MV-4-11 (cell line): Measurements from ENCODE around the gene MAML3.

Experiments used
- DNase-seq: peaks from one replicate; lab custom pipeline; 2025; lab: John Stamatoyannopoulos, UW

Gene MAML3

GRCh38 chr4:139921429-139922184 is 232.4 kb downstream of the MAML3 start:
- DNase-seq: no peak

DNA sequence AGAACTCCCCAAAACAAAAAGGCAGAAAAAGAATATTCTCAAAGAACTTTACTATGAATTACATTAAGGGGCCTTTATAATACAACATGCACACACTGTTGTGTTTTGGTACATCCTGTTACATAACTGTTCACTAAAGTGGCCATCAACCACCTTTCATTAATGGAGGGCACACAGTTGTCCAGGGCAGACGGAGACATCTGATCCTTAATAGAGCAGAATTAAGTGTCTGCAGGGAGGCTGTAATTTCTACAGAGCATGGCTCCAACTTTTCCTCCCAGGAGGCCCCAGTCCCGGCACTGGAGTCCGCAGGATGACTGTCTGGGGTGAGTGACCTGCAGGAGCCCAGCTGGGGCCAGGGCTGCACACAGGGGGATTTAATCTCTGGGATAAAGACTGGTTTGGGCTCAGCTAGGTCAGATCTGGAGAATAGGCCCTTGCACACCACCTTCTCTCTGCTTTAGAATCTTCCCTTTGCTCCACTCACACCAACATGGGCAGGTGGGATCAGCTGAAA is 233.4 kb downstream of the MAML3 start:
- no peak for DNase-seq

- no peak for DNase-seq
Measured at GRCh38 chr4:139919521-139919920, 234.5 kb downstream of the MAML3 start.

- no peak for DNase-seq
Measured at GRCh38 chr4:139919004-139919403, 235.0 kb downstream of the MAML3 start.

- DNase-seq: no peak
Measured at GRCh38 chr4:139918591-139918990, 235.4 kb downstream of the MAML3 start.

DNA sequence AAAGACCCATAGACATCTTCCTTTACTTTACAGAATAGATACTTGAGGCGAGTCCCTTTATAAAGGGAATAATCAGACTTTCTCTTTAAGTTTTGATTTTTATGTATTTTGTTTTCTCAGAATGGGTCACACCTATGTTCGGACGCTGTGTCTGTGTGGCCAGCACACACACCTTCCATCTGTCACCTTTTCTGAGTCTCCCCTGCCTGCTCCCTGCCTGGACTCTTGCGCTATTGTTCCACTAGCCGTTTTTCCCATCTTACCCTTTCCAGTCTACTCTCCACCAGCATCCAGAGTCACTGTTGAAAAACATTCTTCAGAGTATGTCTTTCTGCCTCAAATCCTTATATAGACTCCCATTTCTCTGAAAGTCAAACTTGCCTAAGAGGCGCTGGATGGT is 236.1 kb downstream of the MAML3 start:
- no peak for DNase-seq

GRCh38 chr4:139916041-139916440 is 237.9 kb downstream of the MAML3 start:
- no peak for DNase-seq

GRCh38 chr4:139915037-139915436 is 238.9 kb downstream of the MAML3 start:
- DNase-seq: no peak

DNA sequence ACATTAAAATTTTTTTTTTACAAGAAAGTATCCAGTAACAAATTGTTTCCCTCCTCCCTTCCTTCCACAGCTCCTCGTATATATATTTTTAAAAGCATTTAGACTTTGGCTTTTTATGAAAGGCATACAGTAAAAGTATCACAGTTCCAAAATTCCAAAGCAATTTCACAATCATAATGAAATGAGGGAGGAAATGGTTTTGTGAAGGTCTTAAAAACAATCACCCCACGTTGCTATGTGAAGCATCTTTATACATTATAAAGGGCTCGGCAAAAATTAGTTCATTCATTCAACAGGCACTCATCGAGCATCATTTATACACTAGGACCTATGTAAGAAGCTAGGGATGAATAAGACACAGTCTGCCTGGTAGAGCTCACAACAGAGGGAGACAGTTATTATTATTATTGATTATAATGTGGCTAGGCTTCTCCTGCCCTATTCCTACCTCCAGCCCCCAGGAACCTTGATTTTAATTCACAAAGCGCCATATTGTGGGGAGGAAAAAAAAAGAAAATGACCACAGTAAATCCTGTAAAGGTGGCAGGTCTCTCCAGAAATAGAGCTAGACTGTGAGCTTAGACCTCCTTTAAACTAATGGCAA is 239.9 kb downstream of the MAML3 start:
- DNase-seq: no peak

GRCh38 chr4:139913398-139913990 is 240.5 kb downstream of the MAML3 start:
- no peak for DNase-seq

DNA sequence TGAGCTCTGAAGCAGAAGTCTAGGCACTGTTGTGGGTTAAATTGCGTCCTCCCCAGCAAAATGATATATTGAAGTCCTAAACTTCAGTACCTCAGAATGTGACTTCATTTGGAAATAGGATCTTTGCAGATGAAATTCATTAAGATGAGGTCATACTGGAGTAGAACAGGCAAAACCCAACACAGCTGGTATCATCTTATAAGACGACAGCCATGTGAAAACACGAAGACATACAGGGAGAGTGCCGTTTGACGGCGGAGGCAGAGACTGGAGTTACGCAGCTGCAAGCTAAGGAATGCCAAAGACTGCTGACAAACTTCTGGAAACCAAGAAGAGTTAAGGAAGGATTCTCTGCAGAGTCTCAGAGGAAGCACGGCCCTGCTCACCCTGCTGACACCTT is 241.5 kb downstream of the MAML3 start:
- DNase-seq: no peak

GRCh38 chr4:139910106-139910505 is 243.9 kb downstream of the MAML3 start:
- DNase-seq: no peak

DNA sequence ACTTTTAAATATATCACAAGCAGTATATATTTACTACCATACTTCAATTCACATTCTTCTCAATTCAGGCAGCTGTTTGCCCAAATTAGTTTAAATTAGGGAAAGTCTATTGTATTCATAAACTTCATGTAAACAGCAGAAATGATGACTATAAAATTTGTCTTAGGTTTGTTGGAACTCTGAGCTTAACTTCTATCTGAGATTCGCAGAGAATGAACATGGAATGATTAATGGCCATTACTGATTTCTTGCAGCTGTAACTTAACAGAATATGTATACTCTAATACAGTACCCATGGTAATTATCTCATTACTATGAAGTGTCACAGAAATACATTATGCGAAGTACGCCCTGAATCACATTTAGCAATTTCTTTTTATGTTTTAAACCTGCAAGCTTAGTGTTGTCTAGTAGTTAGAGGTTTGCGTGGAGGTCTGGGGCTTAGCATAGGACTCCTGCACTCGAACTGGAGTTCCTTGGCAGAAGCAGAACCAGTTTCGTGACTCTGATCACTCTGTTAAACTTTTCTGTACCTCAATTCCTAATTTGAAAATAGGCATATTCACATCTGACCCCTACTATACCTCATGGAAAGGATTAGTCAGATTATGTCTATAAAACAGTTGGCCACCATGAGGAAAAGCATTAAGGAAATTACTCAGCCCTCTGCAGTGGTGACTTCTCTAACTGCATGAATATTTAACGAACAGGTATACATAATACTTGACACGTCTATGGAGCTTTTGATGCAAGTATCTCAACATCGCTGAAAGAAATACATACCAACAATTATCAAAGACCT is 245.1 kb downstream of the MAML3 start:
- DNase-seq: no peak

DNA sequence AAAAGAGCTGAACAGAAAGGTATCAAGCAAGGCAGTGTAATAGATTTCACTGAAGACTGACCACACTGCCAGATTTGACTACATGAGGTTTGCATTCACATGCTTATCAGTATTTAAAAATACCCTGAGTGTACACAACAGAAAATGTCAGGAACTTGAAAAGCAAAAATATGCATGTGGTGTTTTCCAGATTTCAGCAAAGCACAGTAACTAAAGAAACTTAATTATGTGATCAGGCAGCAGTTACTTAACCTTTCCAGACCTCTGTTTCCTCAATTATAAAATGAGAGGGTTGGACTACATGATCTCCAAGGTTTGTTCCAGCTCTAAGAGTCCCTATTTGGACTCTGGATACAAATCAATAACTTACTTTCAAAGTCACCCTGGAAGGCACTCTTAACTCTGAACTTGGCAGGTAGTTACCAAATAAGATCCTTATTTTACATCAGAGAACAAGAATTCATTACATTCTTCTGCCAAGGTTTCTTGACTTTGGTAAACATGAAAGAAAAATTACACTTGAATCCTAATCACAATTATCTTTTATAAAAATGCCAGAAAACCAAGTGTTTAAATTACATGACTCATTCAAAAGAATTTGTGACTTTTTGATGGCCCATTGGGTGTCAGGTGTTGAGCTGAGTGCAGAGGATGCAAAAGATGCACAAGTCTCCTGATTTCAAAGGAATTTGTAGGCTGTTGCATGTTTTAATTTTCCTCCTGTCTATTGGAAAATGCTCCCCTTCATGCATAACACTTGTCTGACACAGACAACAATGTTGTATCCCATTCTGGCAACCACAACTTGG is 246.8 kb downstream of the MAML3 start:
- DNase-seq: no peak

GRCh38 chr4:139905489-139905888 is 248.5 kb downstream of the MAML3 start:
- no peak for DNase-seq

- no peak for DNase-seq
Measured at GRCh38 chr4:139904406-139904805, 249.6 kb downstream of the MAML3 start.

- DNase-seq: peak; percentile 58
Measured at GRCh38 chr4:139903845-139904244, 250.1 kb downstream of the MAML3 start.

- DNase-seq: no peak
Measured at GRCh38 chr4:139902321-139903320, 251.4 kb downstream of the MAML3 start.

DNA sequence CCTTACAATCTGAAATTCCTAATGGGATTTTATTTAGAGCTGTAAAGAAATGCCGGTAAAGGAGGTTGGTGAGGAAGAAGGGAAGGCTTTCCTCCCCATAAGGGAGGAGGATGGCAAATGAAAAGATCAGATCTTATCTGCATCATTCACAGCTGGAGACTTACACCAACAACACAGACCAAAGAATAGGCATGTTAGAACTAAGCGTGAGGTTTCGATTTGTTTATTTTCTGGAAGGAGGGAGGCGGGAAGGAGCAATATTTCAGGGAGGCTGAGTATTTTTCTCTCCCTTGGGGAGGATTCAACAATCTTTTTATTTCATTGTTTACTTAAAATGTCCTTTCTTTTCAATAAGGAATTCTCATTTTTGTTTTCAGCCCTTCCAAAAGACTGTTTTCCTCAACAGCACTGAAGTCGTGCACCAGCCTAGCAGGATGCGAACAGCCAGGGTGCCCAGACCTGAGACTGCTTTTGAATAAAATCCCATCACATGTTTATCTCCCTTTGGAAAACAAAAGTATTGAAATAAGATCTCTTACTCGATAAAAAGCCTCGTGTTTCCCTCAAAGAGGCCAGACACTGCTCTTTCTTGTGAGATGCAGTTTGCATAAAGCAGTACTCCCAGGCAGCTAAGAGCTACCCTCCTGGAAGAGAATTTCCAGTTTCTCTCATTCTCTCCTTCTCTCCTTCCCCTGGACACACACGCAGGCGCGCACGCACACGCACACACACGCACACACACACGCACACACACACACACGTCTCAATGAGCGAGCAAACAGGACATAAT is 252.3 kb downstream of the MAML3 start:
- no peak for DNase-seq
